SHP77 treated with DMSO at 0.1 percent for 48 hours (cell line): Measurements from ENCODE around the gene RALGPS1.
"Not testable (repeated sequence)": the region's sequence is repeated elsewhere in the genome, so short reads cannot be mapped to it uniquely, and the experiment has no call there.

Experiments used
- DNase-seq: peaks from one replicate; lab custom pipeline; 2025; lab: John Stamatoyannopoulos, UW

Gene RALGPS1

GRCh38 chr9:127137640-127138360, 223.2 kb downstream of the RALGPS1 start:
- DNase-seq = no peak

GRCh38 chr9:127138444-127138843, 223.9 kb downstream of the RALGPS1 start:
- no peak for DNase-seq

GRCh38 chr9:127139071-127139731, 224.6 kb downstream of the RALGPS1 start:
- DNase-seq = no peak

GRCh38 chr9:127139775-127140174, 225.2 kb downstream of the RALGPS1 start:
- DNase-seq = no peak

- no peak for DNase-seq
Observed at GRCh38 chr9:127140181-127140580, 225.6 kb downstream of the RALGPS1 start.

GRCh38 chr9:127140842-127141675, 226.5 kb downstream of the RALGPS1 start:
- DNase-seq = no peak

GRCh38 chr9:127142291-127142690, 227.7 kb downstream of the RALGPS1 start:
- DNase-seq = no peak

- no peak for DNase-seq
Observed at GRCh38 chr9:127142931-127143464, 228.4 kb downstream of the RALGPS1 start.

- no peak for DNase-seq
Observed at GRCh38 chr9:127143920-127144465, 229.4 kb downstream of the RALGPS1 start.

GRCh38 chr9:127144670-127145445, 230.3 kb downstream of the RALGPS1 start:
- peak; percentile 71 for DNase-seq

GRCh38 chr9:127146841-127147240, 232.3 kb downstream of the RALGPS1 start:
- not testable (repeated sequence) for DNase-seq

GRCh38 chr9:127147251-127147650, 232.7 kb downstream of the RALGPS1 start:
- no peak for DNase-seq

GRCh38 chr9:127148014-127148413, 233.4 kb downstream of the RALGPS1 start:
- DNase-seq = no peak

- no peak for DNase-seq
Observed at GRCh38 chr9:127149010-127149409, 234.4 kb downstream of the RALGPS1 start.

GRCh38 chr9:127149463-127150390, 235.1 kb downstream of the RALGPS1 start:
- no peak for DNase-seq

- no peak for DNase-seq
Observed at GRCh38 chr9:127153501-127153900, 238.9 kb downstream of the RALGPS1 start.

- no peak for DNase-seq
Observed at GRCh38 chr9:127154003-127154389, 239.4 kb downstream of the RALGPS1 start.

GRCh38 chr9:127154390-127155191, 240.0 kb downstream of the RALGPS1 start:
- DNase-seq = no peak

- no peak for DNase-seq
Observed at GRCh38 chr9:127155314-127155960, 240.9 kb downstream of the RALGPS1 start.
